Activated CD8-positive, alpha-beta memory T cell treated with anti-CD3 and anti-CD28 coated beads for 24 hours (primary cell): ENCODE data around the gene PLEKHH1.

Experiments
- DNase-seq: peaks from one replicate; pipeline ENCODE4 v3.0.0-alpha.2; 2020

PLEKHH1 gene

DNA sequence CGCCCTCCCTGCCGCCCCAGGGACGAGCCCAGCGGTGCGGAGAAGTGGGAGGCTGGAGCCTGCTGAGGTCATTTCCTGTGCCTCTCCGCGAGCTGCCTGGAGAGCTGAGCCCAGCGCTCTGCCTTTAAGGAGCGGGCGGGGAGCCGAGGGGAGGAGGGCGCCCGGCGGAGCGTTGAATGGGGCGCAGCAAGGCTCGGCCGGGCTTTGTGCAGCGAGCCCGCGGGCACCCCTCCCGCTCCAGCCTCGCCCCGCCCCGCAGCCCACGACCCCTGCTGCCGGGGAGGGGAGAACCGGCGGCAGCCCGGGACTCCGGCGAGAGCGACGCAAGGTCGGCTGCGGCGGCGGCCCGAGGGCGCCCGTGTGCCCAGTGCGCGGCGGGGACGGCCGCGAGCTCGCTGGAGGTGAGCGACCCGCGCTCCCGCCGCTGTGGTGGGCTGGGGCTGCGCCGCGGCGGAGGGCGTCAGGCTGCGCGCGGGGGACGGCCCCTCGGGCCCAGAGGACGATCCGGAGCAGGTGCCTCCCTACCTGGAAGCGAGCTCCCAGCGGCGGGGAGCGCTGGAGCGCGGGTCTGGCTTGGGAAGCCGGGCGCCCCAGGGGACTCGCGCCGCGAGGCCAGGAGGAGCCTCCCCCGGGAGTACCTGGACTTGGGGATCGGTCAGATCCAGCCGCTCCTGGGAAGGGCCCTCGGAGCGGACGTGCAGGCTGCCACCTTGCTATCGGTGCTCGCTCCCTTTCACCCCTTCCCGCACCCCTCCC is at the start of gene PLEKHH1:
PLEKHH1 (plus strand) TSS at position 293 of the 756 bp plus-strand sequence. CDS start 8,578 bp downstream, outside the sequence.
- DNase-seq, result peak; percentile 84

DNA sequence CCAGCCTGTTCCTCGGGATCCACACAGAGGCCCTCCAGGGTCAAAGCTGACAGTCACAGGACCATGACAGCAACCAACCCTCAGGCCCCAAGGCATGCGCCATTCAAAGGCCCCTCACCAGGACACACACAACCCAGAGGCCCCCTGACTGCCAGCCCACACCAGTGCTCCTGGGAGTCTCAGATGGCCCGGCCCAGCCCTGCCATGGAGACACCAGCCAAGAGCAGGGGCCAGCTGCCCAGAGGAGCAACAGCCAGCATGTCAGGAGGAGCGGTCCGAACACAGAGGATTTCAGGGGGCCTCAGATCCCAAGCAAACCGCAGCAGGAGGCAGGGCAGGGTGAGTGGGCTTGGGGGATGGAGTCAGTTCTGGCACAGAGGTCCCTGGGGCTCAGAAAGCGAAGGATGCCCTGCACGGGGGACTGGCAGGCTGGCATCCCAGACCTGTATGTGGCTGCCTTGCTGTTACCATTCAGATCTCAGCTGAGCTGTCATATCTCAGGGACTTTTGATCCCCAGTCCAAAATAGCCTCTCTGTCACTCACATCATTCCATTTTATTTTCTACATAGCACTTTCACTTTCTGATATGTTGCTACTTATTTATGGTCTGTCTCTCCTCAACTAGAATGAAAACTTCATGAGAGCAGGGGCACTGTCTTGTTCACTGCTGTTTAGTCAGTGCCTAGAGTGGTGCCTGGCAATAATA is 49.4 kb upstream of the PLEKHH1 start:
- no peak for DNase-seq

DNA sequence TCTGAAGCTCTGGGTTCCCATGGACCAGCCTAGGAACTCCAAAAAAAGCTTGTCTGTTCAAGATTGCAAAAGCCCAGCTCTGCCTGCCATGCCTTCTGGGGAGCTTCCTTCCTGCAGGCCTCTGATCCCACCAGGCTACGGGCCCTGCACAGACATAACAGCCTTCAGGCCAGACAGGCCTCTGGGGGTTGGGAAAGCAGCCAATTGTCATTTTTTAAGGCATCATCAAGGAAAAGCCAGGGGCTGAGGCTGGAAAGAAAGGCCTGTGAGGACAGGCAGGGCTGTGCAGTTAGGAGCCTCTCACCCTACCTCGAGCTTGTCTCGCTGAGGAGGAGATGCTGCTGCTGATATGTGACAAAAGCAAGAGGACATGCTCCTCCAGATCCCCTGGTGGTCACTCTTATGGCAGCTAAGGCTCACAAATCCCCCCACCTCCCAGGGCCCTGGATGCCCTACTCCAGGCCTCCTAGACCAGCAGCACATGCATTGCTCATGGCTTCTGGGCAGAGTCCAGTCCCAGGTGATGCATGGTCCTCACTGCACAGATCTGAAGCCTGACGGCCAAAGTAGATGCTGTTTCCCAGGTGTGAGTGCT is 47.5 kb upstream of the PLEKHH1 start:
- DNase-seq, result no peak

DNA sequence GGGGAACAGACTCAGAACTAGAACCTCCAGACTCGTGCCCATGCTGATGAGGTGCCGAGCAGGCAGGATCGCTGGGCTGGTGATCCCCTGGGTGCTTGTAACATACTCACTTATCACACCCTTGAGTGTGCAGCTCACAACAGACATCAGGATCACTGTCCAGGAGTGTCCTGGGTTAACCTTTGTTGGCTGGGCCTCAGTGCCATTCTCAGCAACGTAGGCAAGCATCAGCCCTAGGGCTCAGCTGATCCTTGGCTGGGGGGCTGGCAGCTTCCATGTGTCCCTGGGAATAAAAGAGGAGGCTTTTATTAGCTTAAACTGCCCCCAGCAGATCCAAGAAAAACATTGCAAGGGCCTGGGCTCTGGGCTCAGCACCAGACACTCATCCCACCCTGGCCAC is 46.2 kb upstream of the PLEKHH1 start:
- DNase-seq, result no peak

DNA sequence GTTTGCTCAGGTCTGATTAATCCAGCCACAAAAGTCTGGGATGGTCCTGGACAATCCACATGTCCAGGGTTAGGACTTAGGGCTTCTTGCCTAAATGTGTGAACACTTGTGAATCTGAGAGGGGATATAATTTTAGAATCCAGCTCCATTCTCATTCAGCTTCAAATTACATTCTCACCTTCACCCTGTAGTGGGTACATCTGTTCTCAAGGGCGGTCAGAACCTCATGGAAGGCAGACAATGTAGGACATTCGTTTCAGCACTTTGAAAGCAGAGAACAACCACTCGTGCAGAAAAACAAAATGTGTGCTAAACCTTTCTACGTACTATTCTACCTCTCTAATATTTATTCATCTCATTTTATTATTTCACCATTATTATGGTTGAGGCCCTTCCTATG is 45.8 kb upstream of the PLEKHH1 start:
- no peak for DNase-seq

DNA sequence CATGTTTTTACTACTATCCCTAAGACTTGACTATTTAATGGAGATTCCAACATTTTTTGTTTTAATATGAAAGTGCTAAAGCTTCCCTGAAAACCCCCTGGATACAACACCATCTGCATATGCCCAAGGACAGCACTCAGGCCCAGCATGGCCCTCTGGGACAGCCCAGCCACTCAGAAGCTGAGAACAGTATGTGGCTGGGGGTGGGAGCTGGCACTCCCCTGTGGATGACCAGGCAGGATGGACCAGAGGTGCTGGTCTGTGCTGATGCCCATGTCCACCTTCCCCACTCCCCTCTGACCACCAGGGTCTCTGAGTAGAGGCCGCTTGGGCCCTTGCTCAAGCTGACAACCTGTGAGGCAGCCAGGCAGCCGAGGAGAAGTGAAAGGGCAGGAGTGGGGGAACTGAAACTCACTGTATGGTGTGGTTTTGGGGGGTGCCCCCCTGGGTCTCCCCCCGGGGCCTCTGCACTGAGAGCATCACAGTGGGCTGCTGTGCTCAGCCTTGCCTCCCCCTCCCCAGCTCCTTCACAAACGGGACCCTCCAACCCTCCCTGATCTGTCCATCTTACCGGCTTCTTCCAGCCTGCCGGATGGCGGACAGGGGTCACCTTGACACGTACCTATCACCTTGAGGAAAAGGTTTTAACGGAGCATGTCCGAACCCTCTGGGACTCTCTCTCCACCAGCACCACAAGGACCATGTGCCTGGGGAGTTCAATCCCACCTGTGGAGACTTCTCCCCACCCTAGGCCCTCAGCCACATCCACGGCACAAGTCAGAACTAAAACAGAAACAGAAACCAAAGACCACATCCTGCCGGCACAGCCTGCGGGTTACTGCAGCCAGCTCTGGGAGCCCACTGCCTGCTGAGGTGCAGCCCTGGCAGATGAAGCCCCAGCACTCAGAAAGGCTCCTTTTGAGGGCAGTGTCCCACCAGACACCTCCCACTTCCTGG is 44.9 kb upstream of the PLEKHH1 start, which contains the start of gene TMEM229B:
TMEM229B (minus strand) TSS at position 785 of the 957 bp plus-strand sequence. CDS start 14,798 bp downstream, outside the sequence.
- DNase-seq, result peak; percentile 87

DNA sequence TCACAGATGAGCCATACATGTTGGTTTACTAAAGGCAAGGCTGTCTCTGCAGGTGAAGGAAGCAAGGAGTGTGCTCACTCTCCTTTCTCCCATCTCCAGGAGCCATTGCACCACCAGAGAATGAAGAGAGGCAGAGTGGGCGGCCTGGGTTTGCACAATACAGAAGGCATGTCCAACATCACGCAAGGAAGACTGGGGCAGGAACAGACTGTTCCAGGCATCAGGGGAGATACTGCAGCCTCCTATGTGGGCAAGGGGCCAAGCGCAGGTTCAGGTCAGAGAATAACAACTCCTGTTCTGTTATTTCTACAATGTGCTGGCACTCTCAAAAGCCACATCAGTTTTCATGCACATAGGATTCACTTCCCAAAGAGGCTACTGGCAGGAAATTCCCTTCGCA is 42.9 kb upstream of the PLEKHH1 start:
- DNase-seq, result no peak

DNA sequence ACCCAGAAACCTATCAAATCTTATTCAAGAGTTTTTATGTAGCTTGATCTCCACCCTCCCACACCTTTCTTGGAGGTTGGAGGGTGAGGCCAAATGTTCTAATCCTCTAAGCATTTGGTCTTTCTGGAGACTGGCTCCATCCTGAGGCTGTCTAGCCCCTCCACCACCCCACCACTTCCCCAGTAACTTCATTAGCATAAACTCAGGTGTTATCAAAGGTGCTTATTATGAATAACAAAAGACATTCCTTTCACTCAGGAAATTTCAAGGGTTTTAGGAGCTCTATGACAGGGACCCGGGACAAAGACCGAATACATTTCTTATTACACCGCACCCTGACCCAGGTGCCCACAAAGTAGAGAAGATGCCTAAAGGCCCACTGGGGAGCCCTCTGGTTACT is 41.8 kb upstream of the PLEKHH1 start:
- no peak for DNase-seq

DNA sequence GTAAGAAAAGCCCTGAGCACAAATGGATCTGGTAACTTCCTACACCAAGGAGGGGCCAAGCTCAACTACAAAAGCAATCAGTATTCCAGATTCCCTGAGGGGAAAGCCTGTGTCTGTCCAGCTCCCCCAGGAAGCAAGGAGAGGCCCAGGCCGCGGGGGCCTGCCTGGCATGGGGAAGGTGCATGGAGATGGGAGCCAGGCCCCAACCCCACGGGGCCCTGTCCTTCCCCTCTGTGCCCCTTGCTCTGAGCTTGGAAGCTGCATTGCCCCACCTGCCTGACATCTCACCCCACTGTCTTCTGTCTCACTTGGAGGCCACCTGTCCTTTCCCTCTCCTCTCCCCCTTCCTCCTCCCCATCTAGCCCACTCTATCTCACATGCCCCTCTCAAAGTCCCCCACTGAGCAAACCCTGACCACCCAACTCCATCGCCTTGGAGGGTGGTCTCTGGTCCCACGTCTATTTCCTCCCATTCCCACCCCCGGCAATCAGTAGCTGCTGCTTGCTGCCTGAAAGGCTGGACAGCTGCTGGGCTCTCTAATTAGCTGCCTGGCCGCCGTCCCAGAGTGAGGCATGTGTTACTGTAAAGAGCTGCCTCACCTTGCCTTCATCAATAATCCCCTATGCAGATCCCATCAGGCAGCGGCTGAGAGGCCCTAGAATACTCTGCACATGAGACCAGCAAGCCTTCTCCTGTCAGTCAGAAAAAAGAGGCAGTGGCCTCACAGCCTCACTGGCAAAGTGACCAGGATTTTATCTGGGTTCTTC is 41.2 kb upstream of the PLEKHH1 start:
- no peak for DNase-seq

DNA sequence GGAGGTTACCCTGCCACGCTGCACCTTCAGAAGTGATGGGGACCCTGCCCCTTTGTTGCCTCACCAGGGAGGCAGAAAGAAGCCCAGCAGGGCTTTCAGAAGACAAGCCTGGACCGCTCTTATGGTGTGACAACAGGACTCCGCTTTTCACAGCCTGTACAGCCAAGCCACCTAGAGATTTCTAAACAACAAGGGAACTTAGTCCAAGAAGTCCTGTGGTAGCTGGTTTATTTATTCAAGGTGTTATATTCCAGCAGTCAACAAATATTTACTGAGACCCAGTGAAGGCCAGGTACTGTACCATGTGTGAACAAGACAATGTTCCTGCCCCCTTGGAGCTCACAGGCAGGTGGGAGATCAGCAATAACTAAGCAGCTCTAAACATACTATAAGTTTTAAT is 40.6 kb upstream of the PLEKHH1 start:
- DNase-seq, result no peak

DNA sequence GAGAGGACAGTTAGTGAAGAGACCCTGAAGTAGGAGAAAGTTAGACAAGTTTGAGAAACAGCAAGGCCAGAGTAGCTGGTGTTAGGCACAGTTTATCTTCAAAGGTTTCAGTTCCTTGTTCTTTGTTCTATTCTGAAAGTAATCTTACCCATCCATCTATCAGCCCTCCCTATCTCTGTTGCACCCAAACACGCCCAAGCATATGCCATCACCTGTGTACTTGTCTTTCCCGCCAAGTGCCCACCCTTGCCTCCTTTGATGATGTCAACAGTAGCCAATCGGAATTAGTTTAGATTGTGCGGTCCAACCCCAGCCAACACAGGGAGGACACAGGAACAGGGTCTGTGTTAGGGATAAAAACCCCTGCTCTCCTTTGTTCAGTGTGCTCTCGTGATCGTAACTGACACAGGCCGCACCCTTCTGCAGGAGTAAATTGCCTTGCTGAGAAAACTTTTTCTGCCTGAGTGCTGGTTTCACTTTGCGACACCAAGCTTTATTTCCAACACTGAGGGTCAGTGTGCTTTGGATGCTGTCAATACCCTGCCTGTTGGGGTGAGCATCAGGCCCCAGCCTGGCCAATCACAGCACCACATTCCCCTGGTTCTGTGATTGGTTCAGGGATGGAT is 39.9 kb upstream of the PLEKHH1 start:
- no peak for DNase-seq

DNA sequence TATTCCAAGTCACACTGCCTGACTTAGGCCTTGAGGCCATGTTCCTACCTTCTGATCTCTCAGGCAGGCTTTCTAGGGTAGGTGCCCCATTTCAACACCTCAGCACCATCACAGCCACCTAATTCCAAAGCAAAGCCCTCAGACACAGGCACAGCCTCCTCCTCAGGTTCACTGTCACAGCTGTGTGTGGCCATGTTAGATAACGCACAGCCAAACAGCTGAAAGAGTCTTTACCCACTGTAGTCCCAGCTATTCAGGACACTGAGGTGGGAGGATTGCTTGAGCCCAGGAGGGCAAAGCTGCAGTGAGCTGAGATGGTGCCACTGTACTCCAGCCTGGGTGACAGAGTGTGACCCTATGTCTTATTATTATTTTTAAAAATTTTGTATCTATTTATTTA is 37.3 kb upstream of the PLEKHH1 start:
- DNase-seq, result no peak

DNA sequence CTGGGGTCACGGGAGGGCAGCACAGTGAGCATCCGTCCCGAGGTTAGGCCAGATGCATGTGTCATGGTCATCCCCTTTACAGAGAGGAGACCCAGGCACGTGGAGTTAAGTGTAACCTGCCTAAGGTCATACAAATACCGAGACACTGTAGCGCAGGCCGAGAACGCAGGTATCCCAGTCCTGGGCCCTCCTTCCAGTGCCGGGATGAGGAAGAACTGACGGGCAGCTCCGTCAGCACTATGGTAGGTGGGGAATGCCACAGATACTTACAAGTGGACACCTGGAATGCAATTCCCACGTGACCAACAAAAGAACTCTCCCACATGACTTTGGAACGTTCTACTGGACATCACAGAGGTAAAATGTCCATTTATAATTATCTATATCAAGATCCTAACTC is 35.9 kb upstream of the PLEKHH1 start:
- no peak for DNase-seq

DNA sequence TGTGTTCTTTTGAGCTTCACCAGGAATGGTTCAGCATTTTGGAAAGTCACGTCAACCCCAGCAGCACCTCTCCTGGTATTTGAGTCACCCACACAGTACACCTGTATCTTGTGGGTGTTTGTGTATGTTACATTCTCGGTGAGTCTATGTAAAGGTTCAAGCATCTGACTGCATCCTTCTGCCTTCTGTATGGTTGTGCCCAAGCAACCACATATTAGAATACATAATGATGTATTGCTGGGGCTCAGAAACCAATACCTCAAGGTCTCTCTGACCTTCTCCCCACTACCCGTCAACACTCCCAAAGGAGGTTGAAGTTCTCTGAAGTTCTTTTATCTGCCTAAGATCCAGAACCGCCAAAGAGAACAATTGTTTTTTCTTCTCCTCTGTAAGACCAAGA is 35.4 kb upstream of the PLEKHH1 start:
- DNase-seq, result no peak

DNA sequence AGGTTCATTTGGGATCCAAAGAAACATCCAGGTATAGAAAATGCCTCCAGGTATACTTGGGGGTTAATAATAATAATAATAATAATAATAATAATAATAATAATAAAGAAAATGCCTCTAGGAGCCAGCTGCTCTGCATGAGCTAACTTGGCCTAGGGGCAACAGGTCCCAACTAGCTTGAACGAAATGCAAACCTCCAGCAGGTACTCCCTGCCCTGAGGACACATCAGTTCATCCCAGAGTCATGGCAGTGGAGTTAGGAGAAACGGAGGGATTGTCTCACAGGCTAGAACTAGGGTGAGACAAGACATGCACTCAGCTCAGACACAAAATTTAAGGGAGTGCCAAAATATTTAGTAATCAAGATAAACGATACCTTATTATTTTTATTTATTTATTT is 32.1 kb upstream of the PLEKHH1 start:
- no peak for DNase-seq

DNA sequence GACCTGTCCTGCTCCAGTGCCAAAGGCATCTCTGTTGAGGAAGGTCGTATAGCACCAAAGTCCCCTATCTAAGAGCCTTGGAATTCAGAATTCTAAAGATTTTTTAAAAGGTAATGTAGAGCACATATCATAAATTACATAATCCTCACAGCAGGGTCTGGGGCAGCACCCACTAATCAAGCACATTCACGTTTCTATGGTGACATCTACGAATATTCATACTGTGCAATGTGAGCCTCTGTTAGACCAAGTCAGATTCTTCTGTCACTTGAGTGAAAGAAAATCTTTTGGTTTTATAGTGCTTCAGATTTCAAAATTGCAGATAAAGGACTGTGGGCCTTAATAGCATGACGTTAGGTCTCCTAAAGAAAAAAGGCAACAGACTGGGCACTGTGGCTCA is 31.4 kb upstream of the PLEKHH1 start:
- DNase-seq, result no peak

DNA sequence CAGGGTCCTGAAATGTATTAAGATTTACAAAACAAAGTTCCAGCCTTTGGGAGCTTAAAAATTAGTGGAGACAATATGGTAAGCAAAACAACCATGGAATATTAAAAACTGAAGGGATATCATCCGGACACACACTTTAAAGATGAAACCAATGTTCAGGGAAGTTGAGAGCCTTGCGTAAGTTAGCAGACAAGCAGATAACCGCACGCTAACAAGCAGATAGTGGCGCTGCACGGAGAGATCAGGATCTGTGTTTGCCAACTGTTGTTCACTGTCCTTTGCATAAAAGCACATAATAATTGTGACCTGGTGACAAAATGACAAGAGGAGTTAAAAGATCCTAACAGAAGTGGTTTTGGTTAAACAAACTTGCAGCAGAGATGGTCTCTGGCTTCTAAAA is 30.2 kb upstream of the PLEKHH1 start:
- no peak for DNase-seq

DNA sequence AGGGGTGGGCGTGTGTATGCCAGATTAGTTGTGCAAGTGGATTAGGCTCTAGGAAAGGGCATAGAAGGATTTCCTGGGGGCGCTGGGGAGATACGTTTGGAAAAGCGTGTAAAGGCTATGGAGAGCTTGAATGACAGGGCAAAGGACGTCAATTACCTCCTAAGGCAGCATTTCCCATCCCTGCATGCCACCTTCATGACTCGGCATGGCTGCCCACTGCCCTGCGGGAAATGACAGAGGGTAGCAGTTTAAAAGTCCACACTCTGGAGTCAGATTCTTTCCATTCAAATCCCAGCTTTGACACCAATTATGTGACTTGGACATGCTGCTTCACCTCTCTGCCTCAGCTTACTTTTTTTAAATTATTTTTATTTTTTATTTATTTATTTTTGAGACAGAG is 29.8 kb upstream of the PLEKHH1 start:
- DNase-seq, result no peak

DNA sequence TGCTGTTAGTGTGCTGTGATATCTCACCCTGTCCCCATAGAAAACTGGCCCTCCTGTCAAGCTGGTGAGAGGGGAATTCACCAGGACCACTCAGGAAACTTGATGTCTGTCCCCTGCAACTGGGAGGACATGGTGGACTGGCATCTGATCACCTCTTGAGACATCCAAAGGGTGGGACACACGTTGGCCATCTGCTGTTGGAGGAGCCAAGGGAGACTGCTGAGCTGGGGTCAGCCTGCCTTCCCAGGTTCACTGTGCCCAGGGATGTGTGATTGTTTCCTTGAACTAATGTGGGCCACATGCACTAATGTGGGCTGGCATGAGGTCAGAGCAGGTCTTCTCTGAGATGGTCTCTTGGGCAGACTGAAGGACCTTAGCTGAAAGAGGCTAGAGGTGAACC is 27.8 kb upstream of the PLEKHH1 start:
- no peak for DNase-seq

DNA sequence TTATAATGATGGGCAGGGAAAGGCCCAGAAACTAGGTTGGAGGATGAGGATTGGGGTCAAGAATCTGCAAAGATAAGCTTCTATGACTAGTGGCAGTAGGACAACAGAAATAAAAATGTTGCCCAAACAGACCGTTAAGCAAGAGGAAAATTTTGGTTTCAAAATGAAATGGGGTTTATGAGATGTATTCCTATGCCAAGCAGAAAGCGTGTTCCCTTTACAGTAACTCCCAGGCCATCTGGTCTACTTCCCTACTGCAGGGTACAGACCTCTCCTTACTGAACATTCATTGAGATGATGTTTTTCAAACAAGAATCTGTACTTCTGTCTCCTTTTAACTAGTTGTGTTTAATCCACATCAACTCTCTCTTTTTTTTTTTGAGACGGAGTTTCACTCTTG is 24.1 kb upstream of the PLEKHH1 start:
- no peak for DNase-seq

DNA sequence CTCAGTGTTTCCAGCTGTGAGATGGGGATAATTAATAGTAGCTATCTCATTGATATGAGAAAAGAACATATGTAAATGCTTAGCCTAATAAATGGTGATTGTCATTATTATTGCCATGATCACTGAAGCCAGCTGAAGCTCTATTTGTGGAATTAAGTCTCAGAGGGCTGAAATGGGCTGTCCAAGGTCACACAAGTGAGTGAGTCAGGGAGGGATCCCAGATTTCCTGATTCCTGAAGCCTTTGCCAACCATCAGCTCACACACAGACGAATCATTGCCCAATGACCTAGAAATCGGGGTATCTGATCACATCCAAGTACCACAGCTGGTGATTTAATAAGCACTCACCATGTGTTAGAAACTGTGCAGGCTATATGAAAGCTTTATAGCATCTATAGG is 23.0 kb upstream of the PLEKHH1 start:
- DNase-seq, result no peak

DNA sequence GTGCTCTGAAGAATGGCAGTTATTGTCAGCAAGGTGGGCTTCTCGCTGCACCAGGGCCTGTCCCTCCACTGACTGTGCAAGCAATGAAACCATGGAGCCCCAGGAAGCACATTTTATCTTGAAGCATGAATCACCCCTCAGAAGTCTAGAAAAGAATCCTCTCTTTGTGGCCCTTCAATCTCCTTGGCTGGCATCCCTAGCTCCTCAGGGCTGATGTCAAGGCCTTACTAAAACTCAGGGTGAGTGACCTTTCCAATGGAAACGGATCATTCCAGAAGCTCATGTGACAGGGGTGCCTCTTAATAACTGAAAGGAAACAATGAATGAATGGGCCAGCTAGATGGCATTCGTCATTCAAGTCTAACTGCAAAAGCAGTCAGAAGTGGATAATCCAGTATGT is 22.3 kb upstream of the PLEKHH1 start:
- DNase-seq, result no peak
